H9 (cell line): Measurements from ENCODE around the gene SF3A1. TPM values are rescaled to one million over a fixed set of nuclear protein-coding genes. Genes with fewer than 3 reads are reported as not detected.

Experiments used
- DNase-seq: peaks from one replicate; pipeline ENCODE4 v3.0.0-alpha.2; 2017
- H2AFZ ChIP-seq: one replicate; pipeline ENCODE4 v1.6.1; 2013; ENCODE audit warnings: mild to moderate bottlenecking, low read length, control low read depth, moderate library complexity
- H2AK5ac ChIP-seq: 2 replicates; pipeline ENCODE4 v1.6.1; 2013; ENCODE audit warnings: low read length, control low read depth, mixed read lengths; ENCODE audit not compliant: insufficient read length
- H2BK120ac ChIP-seq: one replicate; pipeline ENCODE4 v1.6.1; 2013; ENCODE audit warnings: low read depth, mild to moderate bottlenecking, low read length, control low read depth, inconsistent platforms; ENCODE audit not compliant: poor library complexity, severe bottlenecking
- H2BK12ac ChIP-seq: 2 replicates; pipeline ENCODE4 v1.6.1; 2013; ENCODE audit warnings: low read length, control low read depth, mixed read lengths, low read depth; ENCODE audit not compliant: insufficient read length
- H2BK15ac ChIP-seq: 2 replicates; pipeline ENCODE4 v1.6.1; 2013; ENCODE audit warnings: low read depth, low read length, control low read depth
- H2BK20ac ChIP-seq: one replicate; pipeline ENCODE4 v1.6.1; 2013; ENCODE audit warnings: low read depth, mild to moderate bottlenecking, low read length, control low read depth, inconsistent platforms; ENCODE audit not compliant: poor library complexity, severe bottlenecking
- H2BK5ac ChIP-seq: 2 replicates; pipeline ENCODE4 v1.6.1; 2013; ENCODE audit warnings: low read length, control low read depth, mixed read lengths; ENCODE audit not compliant: insufficient read length
- H3K14ac ChIP-seq: 2 replicates; pipeline ENCODE4 v1.6.1; 2013; ENCODE audit warnings: low read length, control low read depth; ENCODE audit not compliant: insufficient read depth
- H3K18ac ChIP-seq: 2 replicates; pipeline ENCODE4 v1.6.1; 2013; ENCODE audit warnings: low read depth, mild to moderate bottlenecking, mixed read lengths, low read length, control low read depth; ENCODE audit not compliant: insufficient read length
- H3K23ac ChIP-seq: 2 replicates; pipeline ENCODE4 v1.6.1; 2013; ENCODE audit warnings: low read length, control low read depth, mixed read lengths, low read depth; ENCODE audit not compliant: insufficient read length
- H3K23me2 ChIP-seq: 2 replicates; pipeline ENCODE4 v1.6.1; 2013; ENCODE audit warnings: low read depth, mild to moderate bottlenecking, mixed read lengths, low read length, control low read depth; ENCODE audit not compliant: insufficient read length, poor library complexity, severe bottlenecking
- H3K27ac ChIP-seq: 2 replicates; pipeline ENCODE4 v1.5.1; 2013; ENCODE audit warnings: low read length, control low read depth, mixed read lengths, low read depth; ENCODE audit not compliant: insufficient read length
- H3K27me3 ChIP-seq: 2 replicates; pipeline ENCODE4 v1.6.1; 2013; ENCODE audit warnings: low read length, control low read depth, inconsistent platforms; ENCODE audit not compliant: insufficient read depth
- H3K4ac ChIP-seq: 2 replicates; pipeline ENCODE4 v1.6.1; 2013; ENCODE audit warnings: low read depth, mild to moderate bottlenecking, control low read depth, inconsistent platforms, low read length, moderate library complexity
- H3K4me1 ChIP-seq: 2 replicates; pipeline ENCODE4 v1.6.1; 2013; ENCODE audit warnings: low read length, control low read depth, inconsistent platforms; ENCODE audit not compliant: insufficient read depth
- H3K4me2 ChIP-seq: 2 replicates; pipeline ENCODE4 v1.6.1; 2013; ENCODE audit warnings: low read length, control low read depth, mixed read lengths; ENCODE audit not compliant: insufficient read length, insufficient read depth
- H3K56ac ChIP-seq: 2 replicates; pipeline ENCODE4 v1.6.1; 2013; ENCODE audit warnings: low read depth, mild to moderate bottlenecking, mixed read lengths, low read length, control low read depth; ENCODE audit not compliant: insufficient read length
- H3K79me1 ChIP-seq: 2 replicates; pipeline ENCODE4 v1.6.1; 2013; ENCODE audit warnings: low read depth, mild to moderate bottlenecking, moderate library complexity, low read length, control low read depth, inconsistent platforms; ENCODE audit not compliant: insufficient read depth, poor library complexity, severe bottlenecking
- H3K79me2 ChIP-seq: 2 replicates; pipeline ENCODE4 v1.6.1; 2013; ENCODE audit warnings: low read length, control low read depth, inconsistent platforms; ENCODE audit not compliant: insufficient read depth
- H3K9ac ChIP-seq: 2 replicates; pipeline ENCODE4 v1.6.1; 2013; ENCODE audit warnings: low read length, control low read depth, mixed read lengths; ENCODE audit not compliant: insufficient read length; ENCODE audit errors: extremely low read depth
- H3K9me3 ChIP-seq: one replicate; pipeline ENCODE4 v1.6.1; 2013; ENCODE audit warnings: low read depth, low read length, inconsistent platforms; ENCODE audit not compliant: control insufficient read depth
- H3T11ph ChIP-seq: one replicate; pipeline ENCODE4 v1.6.1; 2013; ENCODE audit warnings: mild to moderate bottlenecking, low read length, control low read depth, inconsistent platforms
- H4K20me1 ChIP-seq: one replicate; pipeline ENCODE4 v1.6.1; 2013; ENCODE audit not compliant: control insufficient read depth, insufficient read length, insufficient read depth
- H4K5ac ChIP-seq: 2 replicates; pipeline ENCODE4 v1.6.1; 2013; ENCODE audit warnings: low read depth, mild to moderate bottlenecking, mixed read lengths, low read length, control low read depth; ENCODE audit not compliant: insufficient read length
- H4K8ac ChIP-seq: replicated peaks from 2 replicates; pipeline ENCODE4 v1.6.1; 2013; ENCODE audit warnings: low read length, control low read depth, mixed read lengths, low read depth; ENCODE audit not compliant: insufficient read length
- H4K91ac ChIP-seq: 2 replicates; pipeline ENCODE4 v1.6.1; 2013; ENCODE audit warnings: low read depth, mild to moderate bottlenecking, moderate library complexity, mixed read lengths, low read length, control low read depth; ENCODE audit not compliant: insufficient read length
- H3K27ac Mint-ChIP-seq, 3 experiments: 2 replicates in 2 of 3; 3 replicates in 1 of 3; pipeline ENCODE4 v1.8.0; 2020 to 2021; ENCODE audit warnings: mixed read lengths in 3 of 3, mild to moderate bottlenecking in 1 of 3, moderate library complexity in 1 of 3
- H3K27me3 Mint-ChIP-seq: 2 replicates; pipeline ENCODE4 v1.8.0; 2021; ENCODE audit warnings: low read depth, mild to moderate bottlenecking, moderate library complexity, mixed read lengths
- H3K36me3 Mint-ChIP-seq, 3 experiments: 2 replicates in 2 of 3; 3 replicates in 1 of 3; pipeline ENCODE4 v1.8.0; 2020 to 2021; ENCODE audit warnings: low read depth in 3 of 3, mixed read lengths in 3 of 3; ENCODE audit not compliant: insufficient read depth in 1 of 3
- H3K4me1 Mint-ChIP-seq, 2 experiments: 2 replicates each; pipeline ENCODE4 v1.8.0; 2020; ENCODE audit warnings: mixed read lengths in 2 of 2
- H3K4me3 Mint-ChIP-seq, 2 experiments: 2 replicates in 1 of 2; 3 replicates in 1 of 2; pipeline ENCODE4 v1.8.0; 2020 to 2021; ENCODE audit warnings: mild to moderate bottlenecking in 2 of 2, mixed read lengths in 2 of 2, moderate library complexity in 1 of 2
- H3K9me3 Mint-ChIP-seq, 2 experiments: 2 replicates in 1 of 2; 3 replicates in 1 of 2; pipeline ENCODE4 v1.8.0; 2020; ENCODE audit warnings: mild to moderate bottlenecking in 2 of 2, mixed read lengths in 2 of 2, moderate library complexity in 1 of 2
- CTCF ChIP-seq: fragments of 200-600 bp; sonication (generic); conservative IDR thresholded peaks from 3 replicates; pipeline ENCODE4 v1.8.0; 2021; ENCODE audit warnings: antibody characterized with exemption, mild to moderate bottlenecking
- WGBS: extraction: QIAGEN DNeasy Blood & Tissue Kit; methylation state at CpG from one replicate; pipeline ENCODE4 v1.1.7; 2013; ENCODE audit warnings: missing lambda C conversion rate, low lambda C conversion rate, mixed read lengths; ENCODE audit not compliant: insufficient read length; ENCODE audit errors: extremely low coverage; 5-methylcytosine and 5-hydroxymethylcytosine counted together
- total RNA-seq: library from RNA; stranded (reverse); gene quantifications from 2 replicates; pipeline ENCODE4 v1.2.1, GENCODE V29; 2021

The SF3A1 gene
- total RNA-seq, 1 experiment from 2014 or later: 225 TPM

GRCh38 chr22:30406400-30406799, 49.7 kb upstream of the SF3A1 start:
- Histone ChIP-seq H3T11ph (no peak overlapping the region), H4K20me1 (no peaks in the 10 kb centered on the region), H2BK15ac (no peak overlapping the region), H3K9me3 (no peaks in the 10 kb centered on the region), H2BK12ac (no peak overlapping the region), H3K4ac (no peak overlapping the region), H2BK120ac (no peak overlapping the region), H3K23me2 (no peaks in the 10 kb centered on the region), H3K56ac (no peak overlapping the region), H3K4me1 (no peaks in the 10 kb centered on the region; the same call in 1 of the 2 replicates), H3K4me2 (no peak overlapping the region), H2BK20ac (no peak overlapping the region), H4K5ac (no peak overlapping the region), H4K8ac (no peak overlapping the region), H3K79me1 (no peaks in the 10 kb centered on the region), H3K9ac (no peak overlapping the region), H3K79me2 (no peaks in the 10 kb centered on the region), H3K27me3 (no peaks in the 10 kb centered on the region), H3K23ac (no peak overlapping the region), H3K27ac (no peak overlapping the region), H2AFZ (no peak overlapping the region), H3K14ac (no peak overlapping the region), H4K91ac (no peak overlapping the region), H2AK5ac (no peak overlapping the region), H3K18ac (no peak overlapping the region), H2BK5ac (no peak overlapping the region)
- H3K4me3 Mint-ChIP-seq: no peak overlapping the region
- no CpG with 5 or more reads among the region's 6 CpGs for WGBS
- TF ChIP-seq CTCF: no peak
- no peaks in the 10 kb centered on the region; a peak in 1 of 5 replicates for H3K9me3 Mint-ChIP-seq
- peaks cover 6 to 50% (median 16%) of the 10 kb centered on the region in 3 experiments; a peak in 6 of 7 replicates for H3K36me3 Mint-ChIP-seq
- H3K27ac Mint-ChIP-seq: no peak overlapping the region
- no peaks in the 10 kb centered on the region for H3K27me3 Mint-ChIP-seq
- peaks cover 10 to 12% of the 10 kb centered on the region in 2 experiments for H3K4me1 Mint-ChIP-seq
- no peak for DNase-seq
